GM23338 (cell line): ENCODE measurements around the gene GPR18. TPM values are rescaled to one million over a fixed set of nuclear protein-coding genes. Genes with fewer than 3 reads are reported as not detected.

ENCODE experiments used
- ATAC-seq: fragments of 200-7000 bp; cut with Tn5 transposase; 3 replicates; pipeline ENCODE4 v1.9.1; 2020
- DNase-seq: peaks from one replicate; pipeline ENCODE4 v3.0.0-alpha.2; 2015; ENCODE audit warnings: low spot score
- H2AFZ ChIP-seq: fragments of 200-600 bp; sonication (generic); 2 replicates; pipeline ENCODE4 v1.8.0; 2016; ENCODE audit warnings: antibody characterized with exemption, mild to moderate bottlenecking, moderate library complexity
- H3F3A ChIP-seq: fragments of 200-600 bp; sonication (generic); replicated peaks from 2 replicates; pipeline ENCODE4 v1.8.0; 2017; ENCODE audit warnings: antibody characterized with exemption, mixed run types, low read depth
- H3K27ac ChIP-seq: fragments of 200-600 bp; sonication (generic); 2 replicates; pipeline ENCODE4 v1.6.1; 2016; ENCODE audit warnings: low read depth
- H3K27me3 ChIP-seq: fragments of 200-600 bp; sonication (generic); 2 replicates; pipeline ENCODE4 v1.8.0; 2016; ENCODE audit warnings: mild to moderate bottlenecking, mixed run types, moderate library complexity; ENCODE audit not compliant: insufficient read depth
- H3K36me3 ChIP-seq: fragments of 200-600 bp; sonication (generic); 2 replicates; pipeline ENCODE4 v1.8.0; 2016; ENCODE audit warnings: mild to moderate bottlenecking; ENCODE audit not compliant: insufficient read depth
- H3K4me1 ChIP-seq: fragments of 200-600 bp; sonication (generic); 2 replicates; pipeline ENCODE4 v1.8.0; 2016; ENCODE audit warnings: mild to moderate bottlenecking, moderate library complexity; ENCODE audit not compliant: insufficient read depth
- H3K4me2 ChIP-seq: fragments of 200-600 bp; sonication (generic); 2 replicates; pipeline ENCODE4 v1.7.1; 2017; ENCODE audit warnings: mixed run types
- H3K4me3 ChIP-seq: fragments of 200-600 bp; sonication (generic); 2 replicates; pipeline ENCODE4 v1.6.1; 2016; ENCODE audit warnings: mixed run types
- H3K79me2 ChIP-seq: fragments of 200-600 bp; sonication (generic); replicated peaks from 2 replicates; pipeline ENCODE4 v1.8.0; 2017; ENCODE audit warnings: mild to moderate bottlenecking; ENCODE audit not compliant: insufficient read depth
- H3K9me2 ChIP-seq: fragments of 200-600 bp; sonication (generic); 2 replicates; pipeline ENCODE4 v1.8.0; 2017; ENCODE audit not compliant: insufficient read depth
- H4K20me1 ChIP-seq: fragments of 200-600 bp; sonication (generic); replicated peaks from 2 replicates; pipeline ENCODE4 v1.8.0; 2017; ENCODE audit warnings: mild to moderate bottlenecking; ENCODE audit not compliant: insufficient read depth
- H3K27ac Mint-ChIP-seq: 2 replicates; pipeline ENCODE4 v1.8.0; 2020; ENCODE audit warnings: inconsistent platforms, mild to moderate bottlenecking, moderate library complexity, mixed read lengths
- H3K27me3 Mint-ChIP-seq: 3 replicates; pipeline ENCODE4 v1.8.0; 2022; ENCODE audit warnings: low read depth, mild to moderate bottlenecking, moderate library complexity, mixed read lengths, inconsistent platforms; ENCODE audit not compliant: insufficient read depth, poor library complexity
- H3K36me3 Mint-ChIP-seq: 3 replicates; pipeline ENCODE4 v1.8.0; 2021; ENCODE audit warnings: low read depth, mild to moderate bottlenecking, inconsistent platforms, moderate library complexity, mixed read lengths
- H3K4me1 Mint-ChIP-seq: 3 replicates; pipeline ENCODE4 v1.8.0; 2020; ENCODE audit warnings: mild to moderate bottlenecking, inconsistent platforms, mixed read lengths
- H3K4me3 Mint-ChIP-seq: 3 replicates; pipeline ENCODE4 v1.8.0; 2021; ENCODE audit warnings: moderate library complexity, mild to moderate bottlenecking, inconsistent platforms, mixed read lengths
- H3K9me3 Mint-ChIP-seq: 3 replicates; pipeline ENCODE4 v1.8.0; 2020; ENCODE audit warnings: moderate library complexity, mild to moderate bottlenecking, inconsistent platforms, mixed read lengths
- CREB1 ChIP-seq: fragments of 250-450 bp; sonication (Bioruptor Pico); IDR thresholded peaks from 2 replicates; pipeline ENCODE4 v1.5.0; 2020; ENCODE audit warnings: low read depth, mild to moderate bottlenecking, moderate library complexity
- CTCF ChIP-seq, 2 experiments: fragments of 200-600 bp in 1 of 2; sonication (generic) in 1 of 2; conservative IDR thresholded peaks; 2 replicates each; pipeline versions ENCODE4 v1.5.1 to v1.6.1; 2016 to 2017; ENCODE audit warnings: antibody characterized with exemption in 2 of 2, low read depth in 2 of 2, mild to moderate bottlenecking in 2 of 2, moderate library complexity in 1 of 2
- ETS1 ChIP-seq: IDR thresholded peaks from 2 replicates; pipeline ENCODE4 v1.6.1; 2016; ENCODE audit warnings: antibody characterized with exemption
- EZH2 ChIP-seq: fragments of 200-600 bp; sonication (generic); IDR thresholded peaks from one replicate; pipeline ENCODE4 v1.8.0; 2017; ENCODE audit warnings: antibody characterized with exemption, mild to moderate bottlenecking, low read depth; ENCODE audit not compliant: unreplicated experiment
- EZH2phosphoT487 ChIP-seq: fragments of 200-600 bp; sonication (generic); IDR thresholded peaks from one replicate; pipeline ENCODE4 v1.8.1; 2018; ENCODE audit warnings: antibody characterized with exemption; ENCODE audit not compliant: unreplicated experiment
- JUNB ChIP-seq: IDR thresholded peaks from one replicate; pipeline ENCODE4 v1.6.1; 2016; ENCODE audit warnings: antibody characterized with exemption; ENCODE audit not compliant: unreplicated experiment
- NANOG ChIP-seq: IDR thresholded peaks from 2 replicates; pipeline ENCODE4 v1.6.1; 2016; ENCODE audit warnings: antibody characterized with exemption, borderline replicate concordance
- POLR2AphosphoS5 ChIP-seq: IDR thresholded peaks from 2 replicates; pipeline ENCODE4 v1.6.1; 2016; ENCODE audit warnings: antibody characterized with exemption, low read depth
- REST ChIP-seq: IDR thresholded peaks from one replicate; pipeline ENCODE4 v1.6.1; 2018; ENCODE audit warnings: antibody characterized with exemption; ENCODE audit not compliant: unreplicated experiment
- STAT1 ChIP-seq: IDR thresholded peaks from one replicate; pipeline ENCODE4 v1.6.1; 2016; ENCODE audit warnings: antibody characterized with exemption; ENCODE audit not compliant: unreplicated experiment
- ZNF114 ChIP-seq: fragments of 250-450 bp; sonication (Bioruptor Pico); IDR thresholded peaks from 2 replicates; pipeline ENCODE4 v1.5.0; 2020; ENCODE audit warnings: mild to moderate bottlenecking, moderate library complexity
- ZNF331 ChIP-seq: fragments of 250-450 bp; sonication (Bioruptor Pico); IDR thresholded peaks from 2 replicates; pipeline ENCODE4 v1.5.0; 2020; ENCODE audit warnings: low read depth, mild to moderate bottlenecking, moderate library complexity
- ZNF462 ChIP-seq: fragments of 250-450 bp; sonication (Bioruptor Pico); IDR thresholded peaks from 2 replicates; pipeline ENCODE4 v1.5.0; 2020; ENCODE audit warnings: mild to moderate bottlenecking, moderate library complexity
- polyA plus RNA-seq: library from polyadenylated mRNA; unstranded; fragments of >200 nt; fragmentation: Nextera tagmentation; extraction: Ambion mirVana; gene quantifications from 2 replicates; pipeline ENCODE4 v1.2.1, GENCODE V29; 2016
- total RNA-seq: library from RNA; depleted of rRNA; stranded (reverse); fragments of >200 nt; shearing (Covaris generic); gene quantifications from 2 replicates; pipeline ENCODE4 v1.2.3, GENCODE V29; 2014

The GPR18 gene
- total and polyA plus RNA-seq, 2 experiments from 2014 or later: 2.6 TPM; not detected in 1

- TF ChIP-seq EZH2: no peak
- no peak for TF ChIP-seq NANOG
- TF ChIP-seq EZH2phosphoT487: no peak
Observed at GRCh38 chr13:99305566-99305965, 47.4 kb upstream of the GPR18 start (continued).

- Histone ChIP-seq H3K4me2 (no peak overlapping the region), H3K79me2 (no peaks in the 10 kb centered on the region; the same call in 1 of the 2 replicates), H3K4me1 (no peaks in the 10 kb centered on the region), H3K9me2 (no peaks in the 10 kb centered on the region), H3F3A (no peaks in the 10 kb centered on the region), H3K36me3 (no peaks in the 10 kb centered on the region), H4K20me1 (peaks cover 17% of the 10 kb centered on the region), H3K27ac (no peak overlapping the region; the same call in 1 of the 2 replicates), H2AFZ (no peak overlapping the region), H3K4me3 (no peak overlapping the region), H3K27me3 (no peaks in the 10 kb centered on the region)
- Mint-ChIP-seq H3K27ac (no peak overlapping the region), H3K9me3 (no peaks in the 10 kb centered on the region), H3K4me3 (no peak overlapping the region), H3K27me3 (no peaks in the 10 kb centered on the region), H3K4me1 (peaks cover 4% of the 10 kb centered on the region; the same call in 2 of the 3 replicates), H3K36me3 (peaks cover 8% of the 10 kb centered on the region; the same call in 1 of the 3 replicates)
- ATAC-seq (no peak), DNase-seq (no peak)
- TF ChIP-seq STAT1: no peak
- no peak for TF ChIP-seq REST
- TF ChIP-seq ZNF331: no peak
- no peak for TF ChIP-seq CREB1 (CRISPR knock-in tag)
- no peak for TF ChIP-seq EZH2phosphoT487
- no peak for TF ChIP-seq ZNF114
- no peak for TF ChIP-seq POLR2AphosphoS5
- no peak for TF ChIP-seq JUNB
- no peak for TF ChIP-seq ZNF462 (CRISPR knock-in tag)
- no peak for TF ChIP-seq NANOG
- TF ChIP-seq CTCF (conservative IDR thresholded peaks at IDR 0.05; ENCODE audit: low read depth in 2 of 2): no peak
- no peak for TF ChIP-seq EZH2
- no peak for TF ChIP-seq ETS1
Observed at GRCh38 chr13:99305158-99305557, 47.0 kb upstream of the GPR18 start.
